Aorta (tissue), 5 donors: Measurements from ENCODE around the gene ARHGEF10L. TPM values are rescaled to one million over a fixed set of nuclear protein-coding genes. Genes with fewer than 3 reads are reported as not detected.

Experiments
- ATAC-seq: fragments of 200-7000 bp; cut with Tn5 transposase; one replicate; pipeline ENCODE4 v1.9.1; 2022; ENCODE audit warnings: moderate library complexity; ENCODE audit not compliant: low FRiP score
- DNase-seq, 2 donors: peaks; one replicate each; pipeline ENCODE4 v3.0.0-alpha.2; 2020
- H3K27ac ChIP-seq, 2 donors: one replicate each; pipeline ENCODE4 v1.5.1; 2013; ENCODE audit warnings: low read length in 2 of 2, mild to moderate bottlenecking in 2 of 2, moderate library complexity in 2 of 2, control low read depth in 1 of 2, inconsistent platforms in 1 of 2, low read depth in 1 of 2
- H3K27me3 ChIP-seq, 2 donors: one replicate each; pipeline ENCODE4 v1.6.1; 2013; ENCODE audit warnings: control low read depth in 1 of 2, low read length in 1 of 2, mild to moderate bottlenecking in 1 of 2, moderate library complexity in 1 of 2; ENCODE audit not compliant: insufficient read depth in 2 of 2, control insufficient read depth in 1 of 2
- H3K36me3 ChIP-seq, 2 donors: one replicate each; pipeline ENCODE4 v1.6.1; 2013; ENCODE audit warnings: control low read depth in 1 of 2, low read length in 1 of 2, mild to moderate bottlenecking in 1 of 2; ENCODE audit not compliant: insufficient read depth in 2 of 2, control insufficient read depth in 1 of 2
- H3K4me1 ChIP-seq, 2 donors: one replicate each; pipeline ENCODE4 v1.6.1; 2013; ENCODE audit warnings: low read length in 2 of 2, control low read depth in 1 of 2, mild to moderate bottlenecking in 1 of 2, moderate library complexity in 1 of 2; ENCODE audit not compliant: insufficient read depth in 2 of 2, control insufficient read depth in 1 of 2
- H3K4me3 ChIP-seq, 2 donors: one replicate each; pipeline ENCODE4 v1.5.1; 2013; ENCODE audit warnings: low read length in 2 of 2, control low read depth in 1 of 2, mild to moderate bottlenecking in 1 of 2
- H3K9me3 ChIP-seq: one replicate; pipeline ENCODE4 v1.6.1; 2013; ENCODE audit warnings: mild to moderate bottlenecking, low read length; ENCODE audit not compliant: control insufficient read depth
- WGBS, 2 donors: extraction: QIAGEN DNeasy Blood & Tissue Kit; methylation state at CpG; one replicate each; pipeline ENCODE4 v1.1.7; 2013; 5-methylcytosine and 5-hydroxymethylcytosine counted together
- intact Hi-C, 2 donors: fragments of 100-400 bp; cut with DNase I; formaldehyde crosslinking; loops; one replicate each; pipeline versions ENCODE4 v1.14.2 to v1.15.0; 2022
- polyA plus RNA-seq, 2 donors: library from polyadenylated mRNA; stranded (reverse); fragments of 200-250 nt; gene quantifications; one replicate each; pipeline ENCODE4 v1.2.3, GENCODE V29; 2013
- total RNA-seq, 2 donors: library from RNA; stranded (reverse); fragmentation: NEBNext Ultra II Directional; extraction: Animal tissue kit (Norgen Biotek cat#: 25700); gene quantifications; one replicate each; pipeline ENCODE4 v1.2.1, GENCODE V29; 2021
- donor health status: healthy with polysubstance abuse.
- donor health status: Bipolar disorder and iron deficiency.
- donor health status: DM: no; HTN: no; CAD: no.
- donor health status: DM: no; HTN: no; CAD: no.
- donor health status: DM: yes; HTN: yes; CAD: no.

ARHGEF10L gene
- total and polyA plus RNA-seq, 4 donors, result 24.0 to 190 (median 133) TPM

DNA sequence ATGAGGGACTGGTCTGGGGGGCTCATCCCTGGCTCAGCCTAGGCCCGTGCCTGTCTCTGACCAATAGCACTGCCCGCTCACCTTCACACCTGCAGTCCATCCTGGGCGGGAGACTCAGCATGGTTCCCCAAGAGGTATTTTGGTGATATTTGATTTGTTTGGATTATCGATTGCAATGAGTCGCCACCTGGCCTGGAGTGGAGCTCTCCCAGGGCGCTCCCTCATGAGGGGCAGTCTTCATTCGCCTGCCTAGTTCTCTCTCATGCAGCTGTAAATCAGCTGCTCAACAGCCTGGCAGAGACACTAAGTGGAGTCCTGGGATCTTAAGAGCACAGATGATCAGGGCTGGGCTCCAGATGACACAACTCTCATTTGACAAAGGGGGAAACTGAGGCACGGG is 125.6 kb downstream of the ARHGEF10L start:
- H3K27me3 ChIP-seq, result no peaks in the 10 kb centered on the region
- DNase-seq (no peak), ATAC-seq (no peak)
- no peaks in the 10 kb centered on the region for H3K9me3 ChIP-seq
- intact Hi-C loops, result loop anchor here in 1 of 2 donors (10.0 kb wide), 2 partner anchors 230 to 430 kb away; partner anchors contain the start of gene RCC2
- H3K4me1 ChIP-seq, result no peaks in the 10 kb centered on the region
- WGBS, 2 donors, result 93 to 95% methylated on average over 8 of the region's 8 CpGs
- H3K36me3 ChIP-seq, result peaks cover 0 to 9% of the 10 kb centered on the region in 2 donors
- no peak overlapping the region for H3K27ac ChIP-seq
- no peak overlapping the region for H3K4me3 ChIP-seq

DNA sequence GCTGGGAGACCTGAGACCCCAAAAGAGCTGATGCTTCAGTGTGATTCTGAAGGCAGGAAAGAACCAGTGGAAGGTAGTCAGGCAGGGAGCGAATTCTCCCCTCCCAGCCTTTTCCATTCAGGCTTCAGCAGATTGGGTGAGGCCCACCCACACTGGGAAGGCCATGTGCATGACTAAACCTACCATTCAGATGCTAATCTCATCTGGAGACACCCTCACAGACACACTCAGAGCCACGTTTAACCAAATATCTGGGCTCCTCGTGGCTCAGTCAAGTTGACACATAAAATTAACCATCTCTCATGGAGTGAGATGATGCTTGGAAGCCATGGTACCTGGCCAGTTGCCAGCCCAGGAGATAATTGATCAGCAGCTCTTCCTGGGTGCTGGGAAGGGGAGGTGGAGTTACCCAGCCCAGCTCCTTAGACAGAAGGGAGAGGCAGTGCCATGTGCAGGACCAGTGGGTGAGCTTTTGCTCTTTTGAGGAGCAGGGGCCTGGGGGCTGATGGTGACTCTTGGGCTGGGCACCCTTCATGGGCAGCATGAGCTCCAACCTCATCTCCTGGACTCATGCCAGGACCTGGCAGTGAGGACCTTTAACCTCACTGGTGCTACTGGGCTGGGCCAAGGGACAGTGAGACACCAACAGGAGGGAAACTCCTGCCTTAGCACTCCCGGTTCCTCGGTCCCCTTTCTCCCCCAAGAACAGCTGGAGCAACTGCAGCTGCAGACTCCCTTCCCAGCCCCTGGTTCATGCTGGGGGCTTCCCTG is 126.6 kb downstream of the ARHGEF10L start:
- Histone ChIP-seq H3K9me3 (no peaks in the 10 kb centered on the region), H3K36me3 (peaks cover 0 to 9% of the 10 kb centered on the region in 2 donors), H3K27me3 (no peaks in the 10 kb centered on the region), H3K4me1 (no peaks in the 10 kb centered on the region), H3K27ac (no peak overlapping the region), H3K4me3 (no peak overlapping the region)
- ATAC-seq (no peak), DNase-seq (no peak)
- intact Hi-C loops, result loop anchor here in 1 of 2 donors (10.0 kb wide), 2 partner anchors 231 to 429 kb away; partner anchors contain the start of gene RCC2
- 44 to 51% methylated on average over 5 of the region's 5 CpGs for WGBS, 2 donors

DNA sequence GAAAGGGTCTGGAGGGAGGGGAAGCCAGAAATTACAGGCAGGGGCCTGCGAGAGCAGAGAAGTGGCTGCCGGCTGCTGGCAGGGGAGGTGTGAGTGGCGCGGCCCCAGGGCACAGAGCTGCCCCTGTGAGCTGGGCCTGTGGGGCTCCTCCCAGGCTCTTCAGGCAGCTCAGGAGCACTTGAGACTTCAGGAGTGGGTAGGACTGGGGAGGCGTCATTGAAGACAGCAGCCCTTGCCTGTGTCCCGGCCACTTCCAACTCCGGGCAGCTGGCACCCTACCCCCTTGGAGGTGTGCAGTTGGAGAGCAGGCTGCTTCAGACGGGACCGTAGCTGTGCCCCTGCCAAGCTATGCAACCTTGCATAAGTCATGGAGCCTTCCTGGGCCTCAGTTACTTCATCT is 128.1 kb downstream of the ARHGEF10L start:
- no peaks in the 10 kb centered on the region for H3K4me1 ChIP-seq
- H3K27me3 ChIP-seq, result no peaks in the 10 kb centered on the region
- H3K27ac ChIP-seq, result no peak overlapping the region
- H3K4me3 ChIP-seq, result no peak overlapping the region
- ATAC-seq (no peak), DNase-seq (no peak)
- 53 to 55% methylated on average over 8 to 9 of the region's 9 CpGs for WGBS, 2 donors
- peaks cover 0 to 9% of the 10 kb centered on the region in 2 donors for H3K36me3 ChIP-seq
- intact Hi-C loops, result loop anchor here in 1 of 2 donors (10.0 kb wide), 2 partner anchors 233 to 427 kb away; partner anchors contain the start of gene RCC2
- no peaks in the 10 kb centered on the region for H3K9me3 ChIP-seq

DNA sequence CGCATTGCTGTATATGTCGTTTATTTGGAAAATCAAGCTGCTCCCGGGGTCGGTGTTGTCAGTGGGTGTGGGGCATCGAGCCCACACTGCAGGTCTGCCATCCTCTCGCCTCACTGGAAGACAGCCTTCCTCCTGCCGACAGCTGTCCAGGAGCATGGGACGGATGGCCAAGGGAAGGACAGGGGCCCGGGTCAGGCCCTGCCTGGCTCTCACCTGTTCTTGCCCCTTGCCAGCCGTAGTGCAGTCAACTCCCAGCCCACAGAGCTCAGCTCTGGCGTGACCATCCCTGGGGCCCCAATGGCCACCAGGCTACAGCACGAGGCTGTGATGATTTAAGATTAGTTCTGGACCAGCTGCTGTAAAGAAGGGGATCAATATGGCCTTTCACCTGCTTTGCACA is 128.7 kb downstream of the ARHGEF10L start:
- 76 to 78% methylated on average over 12 of the region's 12 CpGs for WGBS, 2 donors
- Histone ChIP-seq H3K9me3 (no peaks in the 10 kb centered on the region), H3K36me3 (peaks cover 0 to 9% of the 10 kb centered on the region in 2 donors), H3K27me3 (no peaks in the 10 kb centered on the region), H3K4me3 (no peak overlapping the region), H3K4me1 (no peaks in the 10 kb centered on the region), H3K27ac (no peak overlapping the region)
- intact Hi-C loops, result loop anchor here in 1 of 2 donors (10.0 kb wide), 2 partner anchors 233 to 427 kb away; partner anchors contain the start of gene RCC2
- ATAC-seq (no peak), DNase-seq (no peak)

DNA sequence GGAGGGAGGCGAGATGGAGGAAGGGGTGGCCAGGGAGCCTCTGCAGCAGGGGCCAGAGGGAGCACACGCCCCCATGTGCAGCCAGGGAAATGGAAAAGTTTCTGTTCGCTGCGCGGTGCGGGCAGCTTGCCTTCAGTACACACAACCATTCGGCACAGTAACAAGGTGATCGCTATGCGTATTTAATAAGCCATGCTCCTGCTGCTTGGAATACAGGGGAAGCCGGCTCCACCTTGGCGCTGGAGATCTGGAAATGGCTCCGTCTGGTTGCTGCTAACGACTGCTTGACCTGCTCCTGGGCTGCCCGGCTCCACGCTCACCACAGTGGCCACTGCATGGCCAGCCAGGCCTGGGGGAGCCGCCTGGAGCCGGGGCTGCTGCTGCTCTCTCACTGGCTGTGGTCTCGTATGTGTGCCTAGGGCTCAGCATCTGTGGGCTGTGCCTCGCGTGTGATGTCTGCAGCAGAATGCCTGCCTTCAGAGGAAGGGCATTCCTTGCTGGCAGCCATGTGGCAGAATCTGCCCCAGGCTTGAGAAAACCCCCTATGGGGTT is 129.2 kb downstream of the ARHGEF10L start:
- H3K9me3 ChIP-seq, result no peaks in the 10 kb centered on the region
- no peak for ATAC-seq
- H3K36me3 ChIP-seq, result peaks cover 0 to 9% of the 10 kb centered on the region in 2 donors
- intact Hi-C loops, result loop anchor here in 1 of 2 donors (10.0 kb wide), 2 partner anchors 234 to 426 kb away; partner anchors contain the start of gene RCC2
- H3K27ac ChIP-seq, result no peak overlapping the region
- no peaks in the 10 kb centered on the region for H3K27me3 ChIP-seq
- WGBS, 2 donors, result 64% methylated on average over 20 of the region's 20 CpGs
- H3K4me3 ChIP-seq, result no peak overlapping the region
- no peak for DNase-seq
- no peaks in the 10 kb centered on the region for H3K4me1 ChIP-seq

DNA sequence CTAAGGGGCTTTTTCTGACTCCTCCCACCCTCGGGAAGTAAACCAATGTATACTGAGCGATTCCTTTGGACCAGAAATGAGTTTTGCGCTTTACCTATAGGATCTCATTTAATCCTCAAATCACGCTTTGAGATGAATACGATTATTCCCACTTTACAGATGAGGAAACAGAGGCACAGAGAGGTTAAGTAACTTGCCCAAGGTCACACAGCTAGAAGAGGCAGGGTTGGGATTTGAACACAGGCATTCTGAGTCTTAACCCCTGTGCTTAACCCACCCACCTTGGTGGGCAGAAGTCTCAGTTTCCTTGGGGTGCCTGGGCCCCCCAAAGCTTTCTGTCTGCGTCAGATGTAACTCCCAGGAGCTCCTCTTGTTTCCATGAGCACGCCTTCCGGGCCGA is 129.8 kb downstream of the ARHGEF10L start:
- ATAC-seq, result no peak
- H3K36me3 ChIP-seq, result peaks cover 0 to 8% of the 10 kb centered on the region in 2 donors
- H3K9me3 ChIP-seq, result no peaks in the 10 kb centered on the region
- no peaks in the 10 kb centered on the region for H3K4me1 ChIP-seq
- H3K27me3 ChIP-seq, result no peaks in the 10 kb centered on the region
- no peak overlapping the region for H3K27ac ChIP-seq
- WGBS, 2 donors, result 74 to 75% methylated on average over 9 of the region's 9 CpGs
- intact Hi-C loops, result loop anchor here in 1 of 2 donors (10.0 kb wide), 2 partner anchors 235 to 425 kb away; partner anchors contain the start of gene RCC2
- no peak overlapping the region for H3K4me3 ChIP-seq
- DNase-seq, result no peak

DNA sequence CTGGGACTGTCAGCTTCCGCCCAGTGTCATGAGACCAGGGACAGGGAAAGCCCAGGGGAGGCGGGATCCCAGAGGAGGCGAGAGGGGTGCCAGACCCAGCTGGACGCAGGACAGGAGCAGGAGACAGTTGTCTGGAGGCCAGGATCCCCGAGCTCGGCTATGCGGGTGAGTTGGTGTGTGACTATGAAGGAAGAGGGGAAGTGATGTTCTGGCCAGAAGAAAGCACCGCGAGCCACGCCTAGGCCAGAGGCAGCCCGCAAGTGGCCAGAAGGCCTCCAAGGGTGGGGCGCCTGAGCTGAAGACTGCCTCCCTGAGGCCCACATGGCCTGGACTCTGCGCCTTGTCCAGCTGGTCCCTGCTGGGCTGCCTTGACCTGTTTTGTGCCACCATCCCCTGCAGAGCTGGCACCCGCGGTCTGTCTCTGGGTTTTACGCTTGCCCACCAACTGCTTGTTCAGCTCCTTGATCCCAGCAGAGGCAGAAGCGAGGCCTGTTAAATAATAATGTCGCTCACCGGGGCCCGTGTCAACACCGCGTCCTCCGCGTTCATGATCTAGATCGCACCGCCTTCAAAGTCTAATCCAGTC is 130.5 kb downstream of the ARHGEF10L start:
- intact Hi-C loops, result loop anchor here in 1 of 2 donors (10.0 kb wide), 2 partner anchors 235 to 425 kb away; partner anchors contain the start of gene RCC2
- no peaks in the 10 kb centered on the region for H3K9me3 ChIP-seq
- no peak overlapping the region for H3K4me3 ChIP-seq
- 61 to 62% methylated on average over 25 to 26 of the region's 26 CpGs for WGBS, 2 donors
- no peaks in the 10 kb centered on the region for H3K27me3 ChIP-seq
- H3K4me1 ChIP-seq, result no peaks in the 10 kb centered on the region
- peaks cover 0 to 4% of the 10 kb centered on the region in 2 donors for H3K36me3 ChIP-seq
- peak overlapping the region in 1 of 2 donors; percentile 25 for H3K27ac ChIP-seq
- ATAC-seq (peak; percentile 7), DNase-seq (no peak)

DNA sequence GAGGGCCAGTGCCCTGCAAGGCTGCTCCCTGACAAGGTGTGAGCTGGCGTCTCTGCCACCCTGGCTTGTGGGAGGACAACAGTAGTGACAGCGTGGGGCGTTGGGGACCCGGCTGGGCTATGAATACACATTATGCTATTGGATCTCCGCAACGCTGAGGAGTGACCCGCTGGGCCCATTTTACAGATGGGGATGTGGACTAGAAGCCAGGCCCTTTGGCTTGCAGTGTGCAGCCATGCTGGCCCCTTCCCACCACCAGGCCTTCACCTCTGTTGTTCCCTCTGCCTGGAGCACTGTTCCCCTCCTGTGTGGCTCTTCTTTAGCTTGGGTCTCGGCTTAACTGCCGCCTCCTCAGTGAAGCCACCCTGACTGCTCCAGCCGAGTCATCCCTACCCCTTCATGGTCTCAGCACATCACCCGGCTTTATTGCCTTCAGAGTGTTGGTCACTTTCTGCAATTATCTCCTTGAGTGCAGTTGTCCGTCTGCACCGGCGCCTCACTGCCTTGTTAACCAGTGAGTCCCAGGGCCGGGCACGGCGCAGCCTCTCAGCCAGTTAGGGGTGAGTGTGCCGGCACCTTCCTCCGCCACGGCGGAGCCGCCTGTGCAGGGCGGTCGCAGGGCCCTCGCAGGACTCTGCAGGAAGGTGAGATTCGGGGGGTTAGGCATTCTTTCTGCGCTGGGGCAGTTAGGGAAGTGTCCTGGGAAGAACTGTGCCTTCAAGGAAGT is 131.3 kb downstream of the ARHGEF10L start:
- no peaks in the 10 kb centered on the region for H3K27me3 ChIP-seq
- H3K36me3 ChIP-seq, result peaks cover 0 to 3% of the 10 kb centered on the region in 2 donors
- no peaks in the 10 kb centered on the region for H3K4me1 ChIP-seq
- H3K4me3 ChIP-seq, result no peak overlapping the region
- no peak for ATAC-seq
- intact Hi-C loops, result no loop called here
- 77 to 79% methylated on average over 27 of the region's 27 CpGs for WGBS, 2 donors
- no peaks in the 10 kb centered on the region for H3K9me3 ChIP-seq
- DNase-seq, result no peak
- no peak overlapping the region for H3K27ac ChIP-seq
